Activated naive CD4-positive, alpha-beta T cell treated with anti-CD3 and anti-CD28 coated beads, Interleukin-2, amount 50 U/mL, for 16 hours (primary cell): ENCODE measurements around the gene HSPB9.

ENCODE experiments used
- DNase-seq: peaks from one replicate; pipeline ENCODE4 v3.0.0-alpha.2; 2020

The HSPB9 gene

DNA sequence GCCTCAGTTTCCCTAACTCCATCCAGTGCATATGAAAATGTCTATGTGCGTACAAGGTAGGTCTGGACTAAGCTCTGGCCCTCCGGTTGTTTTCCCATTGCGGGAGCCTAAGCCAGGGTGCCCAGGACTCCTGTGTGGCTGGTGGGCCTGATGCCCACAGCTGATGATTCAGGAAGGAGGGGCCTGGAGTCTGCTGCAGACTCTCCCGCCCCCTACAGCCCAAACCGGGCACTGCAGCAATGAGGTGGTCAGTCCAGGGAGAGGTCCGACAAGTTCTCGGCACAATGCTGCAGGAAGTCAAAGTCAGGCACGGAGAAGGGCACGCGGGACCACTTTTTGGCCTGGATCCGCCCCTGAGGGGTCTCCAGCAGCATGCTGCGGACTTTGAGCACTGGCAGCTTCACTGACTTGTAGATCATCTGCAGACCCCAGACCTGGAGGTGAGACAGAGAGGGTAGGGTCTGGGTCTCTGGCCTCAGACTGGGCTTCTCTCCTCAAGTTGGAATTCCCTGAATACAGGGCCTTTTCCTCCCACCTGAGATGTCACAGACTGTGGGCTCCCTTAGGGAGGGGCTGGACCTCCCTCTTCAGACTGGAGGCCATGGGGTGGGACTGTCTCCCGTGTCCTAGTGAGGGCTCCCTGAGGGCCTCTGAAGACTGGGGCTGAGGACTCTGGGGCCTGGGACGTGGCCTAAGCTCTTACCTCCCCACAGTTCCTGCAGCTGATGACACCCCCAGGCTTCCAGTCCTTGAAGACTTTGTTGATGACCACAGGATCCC lies 20.9 kb upstream of the HSPB9 start:
- peak; percentile 68 for DNase-seq

DNA sequence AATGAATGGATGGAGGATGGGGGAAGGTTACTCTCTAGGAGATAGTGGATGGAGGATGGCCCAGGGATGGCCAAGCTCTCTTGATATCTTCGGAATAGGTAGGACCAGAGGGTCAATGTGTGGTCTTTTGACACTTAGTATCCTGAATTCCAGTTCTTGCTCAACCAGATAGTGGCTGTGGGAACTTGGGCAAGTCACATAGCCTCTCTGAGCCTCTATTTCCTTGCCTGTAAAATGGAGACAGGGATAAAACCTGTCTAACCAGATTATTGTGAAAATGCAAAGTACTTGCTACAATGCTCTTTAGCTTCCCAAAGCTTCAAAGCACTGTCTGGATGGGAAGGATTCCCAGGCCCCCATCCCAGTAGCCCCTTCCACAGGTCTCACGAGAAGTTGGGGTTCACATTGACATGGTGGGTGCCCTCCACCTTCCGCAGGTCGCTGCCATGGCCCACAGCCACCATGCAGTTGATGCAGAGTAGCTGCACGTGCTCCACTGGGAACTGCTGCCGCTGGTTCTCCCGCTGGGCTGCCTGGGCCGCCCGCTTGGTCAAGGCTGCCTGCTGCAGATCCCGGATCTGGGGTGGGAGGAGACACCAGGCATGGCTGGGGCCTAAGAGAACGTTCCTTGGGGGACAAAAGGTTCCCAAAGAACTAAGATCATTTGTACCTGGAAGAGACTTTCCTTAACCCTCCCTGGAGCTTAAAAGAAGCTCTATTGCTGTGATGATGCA lies 19.2 kb upstream of the HSPB9 start:
- no peak for DNase-seq

DNA sequence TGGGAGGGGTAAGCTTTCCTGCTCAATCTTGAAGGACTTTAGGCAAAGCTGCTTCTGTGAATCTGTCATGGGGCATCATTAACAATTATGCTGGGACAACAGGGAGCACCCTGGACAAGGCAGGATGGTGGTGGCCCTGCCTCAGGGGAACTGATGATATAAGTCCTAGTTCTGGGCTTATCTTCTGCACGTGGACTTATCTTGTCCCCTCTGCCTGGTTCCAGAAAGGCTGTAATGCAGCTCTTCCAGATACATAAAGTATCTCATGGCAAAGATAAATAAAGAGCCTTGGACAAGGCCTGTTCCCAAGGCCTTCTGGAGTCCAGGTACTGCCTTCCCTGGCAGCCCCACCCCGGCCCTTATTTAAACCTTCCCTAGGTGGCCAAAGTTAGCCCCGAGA lies 18.3 kb upstream of the HSPB9 start:
- no peak for DNase-seq

DNA sequence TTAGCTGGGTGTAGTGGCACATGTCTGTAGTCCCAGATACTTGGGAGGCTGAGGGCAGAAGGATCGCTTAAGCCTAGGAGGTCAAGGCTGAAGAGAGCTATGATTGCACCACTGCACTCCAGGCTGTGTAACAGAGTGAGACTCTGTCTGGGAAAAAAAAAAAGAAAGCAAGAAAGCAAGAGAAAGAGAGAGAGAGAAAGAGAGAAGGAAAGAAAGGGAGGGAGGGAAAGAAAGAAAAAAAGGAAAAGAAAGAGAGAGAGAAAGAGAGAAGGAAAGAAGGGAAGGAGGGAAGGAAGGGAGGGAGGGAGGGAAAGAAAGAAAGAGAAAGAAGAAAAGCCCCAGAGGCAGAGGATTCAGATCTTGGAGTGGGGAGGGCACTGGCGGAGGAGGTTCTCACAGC lies 16.6 kb upstream of the HSPB9 start:
- DNase-seq: no peak

DNA sequence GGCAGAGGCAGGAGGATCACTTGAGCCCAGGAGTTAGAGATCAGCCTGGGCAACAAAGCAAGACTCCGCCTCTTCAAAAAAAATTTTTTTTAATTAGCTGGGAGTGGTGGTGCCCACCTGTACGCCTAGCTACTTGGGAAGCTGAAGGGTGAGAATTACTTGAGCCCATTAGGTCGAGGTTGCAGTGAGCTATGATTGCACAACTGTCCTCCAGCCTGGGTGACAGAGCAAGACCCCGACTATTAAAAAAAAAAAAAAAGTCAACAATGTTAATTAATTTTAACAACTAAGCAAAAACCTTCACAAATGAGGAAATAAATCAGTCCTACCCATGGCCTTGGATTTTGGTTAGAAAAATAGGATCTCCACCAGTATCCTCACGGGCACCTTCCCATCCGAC lies 15.5 kb upstream of the HSPB9 start:
- DNase-seq: no peak

DNA sequence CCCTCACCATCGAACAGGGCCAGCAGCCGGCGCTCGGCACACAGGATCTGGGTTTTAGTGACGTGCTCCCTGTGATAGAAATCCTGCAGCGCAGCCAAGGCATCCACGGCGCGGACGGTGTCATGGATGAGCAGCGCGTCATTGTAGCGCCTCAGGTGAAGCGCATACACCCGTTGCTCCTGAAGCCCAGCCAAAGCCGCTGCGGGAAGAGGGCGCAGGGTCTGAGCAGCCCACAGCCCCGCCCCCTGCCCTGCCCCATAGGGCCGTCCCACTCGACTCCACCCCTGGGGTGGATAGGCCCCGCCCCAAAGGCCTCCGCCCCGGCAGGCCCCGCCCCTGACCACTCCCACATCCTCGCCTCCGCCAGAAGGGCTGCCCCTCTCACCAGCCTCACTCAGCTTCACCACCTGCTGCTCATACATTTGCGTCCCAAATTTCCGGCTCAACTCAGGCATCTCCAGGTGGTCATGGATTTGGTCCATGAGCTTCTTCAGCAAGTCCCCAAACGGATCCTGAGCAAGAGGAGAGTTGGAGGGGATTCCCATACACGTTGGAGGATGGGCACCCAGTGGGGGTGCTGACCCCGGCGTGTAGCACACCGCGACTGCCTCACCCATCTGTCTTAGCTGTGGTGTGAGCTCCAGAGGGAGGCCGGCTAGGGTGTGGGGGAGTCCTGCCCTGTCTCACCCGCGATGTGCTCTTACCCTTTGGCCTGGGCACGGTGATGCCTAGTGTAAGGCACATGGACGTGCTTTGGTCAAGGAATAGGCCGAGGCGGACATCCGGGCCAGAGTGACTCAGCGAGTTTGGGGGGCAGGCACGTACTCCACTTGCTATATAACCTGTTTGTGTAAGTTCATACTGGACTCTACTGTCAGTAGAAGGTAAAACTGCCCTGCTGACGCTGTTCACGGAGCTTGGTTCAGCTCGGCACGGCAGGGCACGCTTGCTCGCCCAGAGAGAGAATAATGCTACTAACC lies 14.7 kb upstream of the HSPB9 start:
- DNase-seq: peak; percentile 90

DNA sequence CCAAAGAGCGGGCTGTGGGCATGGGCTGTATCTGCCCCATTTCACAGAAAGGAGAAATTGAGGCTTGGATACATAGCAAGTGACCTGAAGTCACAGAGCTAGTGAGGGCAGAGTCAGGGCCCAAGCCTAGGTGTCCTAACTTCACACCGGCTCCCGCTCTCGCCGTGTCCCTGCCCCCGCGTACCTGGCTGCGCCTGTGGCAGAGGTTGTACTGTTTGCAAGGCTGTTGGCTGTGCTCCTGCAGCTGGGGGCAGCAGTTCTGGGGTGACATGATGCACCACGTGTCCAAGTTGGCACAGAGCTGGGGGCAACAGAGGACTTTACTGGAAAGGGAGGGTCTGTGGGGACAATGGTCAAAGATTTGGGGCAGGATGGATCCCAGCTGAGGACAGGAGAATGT lies 13.5 kb upstream of the HSPB9 start:
- DNase-seq: no peak

DNA sequence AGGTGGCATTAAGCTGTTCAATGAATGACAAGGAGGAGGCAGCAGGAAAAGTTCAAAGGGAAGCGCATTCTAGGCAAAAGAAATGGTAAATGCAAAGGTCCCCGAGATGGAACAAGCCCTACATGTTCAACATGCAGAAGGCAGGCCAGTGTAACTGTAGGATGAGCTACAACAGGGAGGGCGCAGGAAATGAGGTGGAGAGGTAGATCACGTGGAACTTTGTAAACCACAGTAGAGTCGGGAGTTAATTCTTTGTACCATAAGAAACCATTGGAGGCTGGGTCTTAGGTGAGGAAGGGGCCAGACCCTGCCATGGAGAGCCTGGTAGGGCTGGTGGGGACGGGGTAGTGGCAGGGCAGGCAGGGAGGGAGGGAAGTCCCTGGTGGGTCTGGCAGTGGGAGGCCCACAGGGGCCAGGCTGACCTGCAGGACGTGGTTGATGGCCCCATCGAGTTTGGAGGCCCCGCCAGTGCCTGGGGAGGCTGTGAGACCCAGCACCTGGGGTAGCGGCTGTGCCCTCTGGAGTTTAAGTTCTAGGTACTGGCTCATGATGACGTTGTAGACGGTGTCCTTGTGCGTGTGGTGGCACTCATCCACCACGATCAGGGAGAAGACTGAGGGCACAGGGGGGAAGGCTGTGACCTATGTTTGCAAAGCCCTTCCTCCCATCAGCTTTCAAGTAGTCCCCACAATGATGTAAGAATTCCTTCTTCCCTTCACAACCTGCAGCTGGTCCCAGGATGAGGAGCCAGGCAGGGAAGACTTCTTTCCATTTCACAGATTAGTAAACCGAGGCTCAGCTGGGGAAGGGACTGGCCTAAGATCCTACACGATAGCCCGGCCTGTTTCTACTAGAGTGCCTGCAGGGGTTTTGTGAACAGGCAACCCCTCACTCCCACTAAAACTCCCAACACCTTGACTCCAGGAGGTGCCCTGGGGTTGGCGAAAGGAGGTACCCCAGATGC lies 12.0 kb upstream of the HSPB9 start:
- DNase-seq: no peak

DNA sequence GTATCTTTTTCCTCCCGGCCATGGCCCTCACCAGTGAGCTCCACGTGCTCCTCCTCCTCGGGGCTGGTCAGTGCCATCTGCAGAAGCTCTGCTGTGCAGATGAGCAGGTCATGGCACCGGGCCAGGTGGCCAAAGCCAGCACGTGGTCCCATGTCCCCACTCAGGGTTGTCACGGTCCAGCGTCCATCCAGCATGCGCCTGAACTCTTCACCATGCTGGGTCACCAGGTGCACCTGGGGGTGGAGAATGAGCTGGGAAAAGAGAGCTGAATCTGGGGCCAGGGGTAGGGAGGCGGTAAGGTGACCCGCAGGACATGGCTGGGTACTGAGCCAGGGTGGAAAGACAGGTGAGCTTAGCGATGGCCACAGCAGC lies 11.4 kb upstream of the HSPB9 start:
- DNase-seq: no peak

DNA sequence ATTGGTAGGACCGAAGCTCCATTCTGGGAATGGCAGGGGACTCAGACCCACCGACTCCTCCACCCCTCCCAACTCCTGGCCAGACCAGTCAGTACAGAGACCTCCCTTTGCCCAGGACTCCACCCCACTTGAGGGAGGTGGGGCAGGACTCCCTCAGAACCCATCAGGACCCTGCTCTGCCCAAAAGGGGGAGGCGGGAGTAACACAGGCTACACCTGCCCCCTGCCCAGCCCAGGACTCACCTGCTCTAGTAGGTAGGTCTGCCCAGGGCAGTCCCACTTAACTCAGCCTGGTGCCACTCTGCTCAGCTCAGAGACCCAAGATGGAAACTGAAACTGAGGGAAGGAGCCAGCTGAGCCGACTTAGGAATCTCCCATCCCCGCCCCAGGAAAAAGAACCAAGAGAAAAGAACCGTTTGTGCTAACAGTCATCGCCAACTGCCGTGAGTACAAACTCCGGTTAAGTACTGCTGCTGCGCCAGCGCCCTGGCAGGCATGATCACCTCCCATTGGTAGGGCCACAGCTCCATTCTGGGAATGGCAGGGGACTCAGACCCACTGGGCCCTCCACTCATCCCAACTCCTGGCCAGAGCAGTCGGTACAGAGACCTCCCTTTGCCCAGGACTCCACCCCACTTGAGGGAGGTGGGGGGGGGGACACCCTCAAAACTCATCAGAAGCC lies 10.6 kb upstream of the HSPB9 start:
- DNase-seq: peak; percentile 34

DNA sequence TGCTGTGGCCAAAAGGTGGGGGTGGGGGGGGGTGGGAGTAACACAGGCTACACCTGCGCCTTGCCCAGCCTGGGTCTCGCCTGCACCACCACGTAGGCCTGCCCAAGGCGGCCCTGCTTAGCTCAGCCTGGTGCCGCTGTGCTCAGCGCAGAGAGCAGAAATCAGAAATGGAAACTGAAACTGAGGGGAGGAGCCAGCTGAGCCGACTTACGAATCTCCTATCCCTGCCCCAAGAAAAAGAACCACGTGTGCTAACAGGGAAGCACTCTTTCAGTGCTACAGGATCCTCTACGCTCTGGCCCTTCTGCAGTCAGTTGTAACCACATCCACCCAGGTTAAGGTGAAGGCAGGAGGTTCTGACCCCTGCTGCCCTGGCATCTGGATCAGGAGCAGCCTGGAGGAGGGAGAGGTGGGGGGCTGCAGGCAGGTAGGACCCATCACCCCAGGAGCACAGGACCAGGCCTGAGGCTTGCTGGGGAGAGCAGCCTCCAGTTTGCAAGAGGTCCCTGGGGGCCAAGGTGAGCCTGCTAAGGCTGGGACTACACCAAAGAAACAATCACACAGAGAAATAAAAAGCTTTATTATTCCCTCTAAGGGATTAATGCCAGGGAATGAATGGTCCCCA lies 9.9 kb upstream of the HSPB9 start, which contains the start of gene DHX58:
TSS of gene DHX58 (minus strand) at position 163 of the 625 bp plus-strand sequence. CDS start 822 bp downstream, outside the sequence.
- DNase-seq: peak; percentile 79

DNA sequence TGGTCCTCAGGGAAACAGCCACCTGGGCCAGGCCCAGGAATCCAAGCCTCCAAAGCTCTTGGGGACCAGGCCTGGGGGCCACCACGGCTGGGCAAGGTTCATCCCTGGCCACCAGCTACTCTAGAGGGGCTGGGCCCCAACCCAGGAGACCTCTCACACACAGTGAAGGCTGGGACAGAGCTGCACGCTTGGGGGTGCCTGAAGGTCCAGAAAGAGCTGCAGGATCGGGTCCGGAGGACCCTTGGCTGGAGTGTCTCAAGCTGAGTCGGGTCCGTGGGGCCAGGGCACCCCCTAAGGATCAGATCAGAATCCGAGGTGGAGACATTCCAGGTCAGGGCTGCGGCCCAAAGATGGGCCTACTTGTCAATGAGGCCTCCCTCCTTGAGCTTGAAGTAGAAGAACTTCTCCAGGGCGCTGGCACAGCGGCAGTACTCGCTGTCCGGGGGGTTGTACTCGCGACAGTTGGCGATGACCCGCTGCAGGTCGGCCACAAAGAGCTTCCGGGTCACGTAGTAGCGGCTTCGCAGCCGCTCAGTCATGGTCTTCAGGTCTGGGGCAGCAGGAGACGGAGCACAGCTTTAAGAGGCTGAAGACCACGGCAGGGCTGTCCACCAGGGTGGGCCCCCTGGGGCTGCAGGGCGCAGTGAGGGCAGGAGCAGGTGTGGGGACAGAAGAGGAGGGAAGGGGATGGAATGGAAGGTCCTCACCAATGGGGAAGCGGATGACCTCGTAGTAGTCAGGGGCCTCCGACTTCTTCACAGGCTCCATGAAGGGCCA lies 9.1 kb upstream of the HSPB9 start:
- DNase-seq: no peak

DNA sequence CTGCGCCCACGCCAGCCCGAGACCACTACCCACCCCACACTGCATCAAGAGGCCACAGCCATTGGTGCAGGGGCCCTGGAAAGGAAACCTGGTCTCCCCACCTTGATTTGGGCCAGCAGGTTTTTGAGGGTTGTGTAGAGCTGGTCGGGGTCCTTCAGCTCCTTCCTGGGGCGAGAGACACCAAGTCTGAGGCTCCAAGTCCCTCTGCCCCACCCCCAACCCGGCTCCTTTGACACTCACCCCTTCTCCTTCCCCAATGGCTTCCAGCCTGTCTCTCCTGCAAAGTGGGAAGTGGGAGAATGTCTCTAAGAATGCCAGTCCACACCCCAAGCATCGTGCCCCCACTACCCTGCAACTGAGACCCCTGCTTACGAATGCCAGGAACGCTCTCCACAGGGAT lies 8.5 kb upstream of the HSPB9 start:
- no peak for DNase-seq

DNA sequence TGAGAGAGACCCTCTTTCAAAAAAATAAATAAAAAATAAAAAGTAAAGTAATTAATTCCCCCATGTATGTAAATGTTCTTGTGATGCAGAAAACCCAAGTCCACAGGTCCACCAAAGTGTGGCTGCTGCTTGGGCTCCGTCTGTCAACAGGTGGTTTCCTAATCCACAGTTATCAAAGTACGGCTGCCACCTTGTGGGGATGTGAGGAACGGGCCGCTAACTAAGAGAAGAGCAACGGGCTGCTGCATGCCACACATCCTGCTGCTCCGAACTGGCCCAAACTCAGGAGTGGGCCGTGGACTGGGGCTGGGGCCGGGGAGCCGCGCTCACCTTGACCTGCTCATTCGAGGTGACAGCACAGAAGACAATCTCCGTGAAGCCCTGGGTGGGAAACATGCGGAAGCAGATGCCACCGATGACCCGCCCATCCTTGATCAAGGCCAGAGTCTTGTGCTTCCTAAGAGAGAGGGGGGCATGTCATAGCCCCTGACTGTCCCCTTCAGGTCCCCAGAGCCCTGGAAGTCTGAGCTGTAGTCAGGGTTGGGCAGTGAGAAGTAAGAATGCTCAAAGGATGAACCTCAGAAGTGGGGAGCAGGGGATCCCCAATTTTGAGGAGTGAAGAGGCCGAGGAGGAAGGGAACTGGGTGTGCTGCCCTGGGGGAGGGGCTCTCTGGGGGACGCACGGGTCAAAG lies 5.8 kb upstream of the HSPB9 start:
- peak; percentile 84 for DNase-seq

DNA sequence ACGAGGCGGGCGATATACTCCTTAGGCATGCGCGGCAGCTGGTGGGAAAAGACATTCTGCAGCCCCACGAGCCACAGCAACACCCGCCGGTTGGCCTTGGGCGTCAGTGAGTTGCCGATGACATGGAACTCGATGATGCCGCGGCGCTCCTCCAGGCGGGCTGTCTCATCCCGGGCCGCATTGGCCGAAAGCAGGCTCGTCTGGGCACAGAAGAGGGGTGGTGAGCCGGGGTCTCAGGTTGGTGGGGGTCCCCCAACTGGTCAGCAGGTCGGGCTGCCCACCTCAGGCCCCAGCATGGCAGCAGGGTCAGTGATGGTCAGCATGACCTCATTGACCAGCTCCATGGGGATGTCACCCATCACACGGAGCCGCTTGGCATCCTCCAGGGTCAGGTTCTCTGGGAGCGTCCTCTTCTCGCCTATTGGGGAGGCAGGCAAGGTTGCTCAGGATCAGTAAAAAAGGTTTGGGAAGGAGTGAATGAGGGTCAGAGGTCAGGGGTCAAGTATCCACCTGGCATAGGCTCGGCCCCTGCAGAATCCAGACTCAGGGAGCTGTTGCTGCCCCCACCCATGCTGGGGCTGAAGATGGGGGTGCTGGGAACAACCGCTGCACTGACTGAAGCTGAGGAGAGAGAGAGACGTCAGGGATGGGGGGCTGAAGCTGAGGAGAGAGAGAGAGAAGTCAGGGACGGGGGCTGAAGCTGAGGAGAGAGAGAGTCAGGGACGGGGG lies 5.0 kb upstream of the HSPB9 start:
- DNase-seq: no peak

DNA sequence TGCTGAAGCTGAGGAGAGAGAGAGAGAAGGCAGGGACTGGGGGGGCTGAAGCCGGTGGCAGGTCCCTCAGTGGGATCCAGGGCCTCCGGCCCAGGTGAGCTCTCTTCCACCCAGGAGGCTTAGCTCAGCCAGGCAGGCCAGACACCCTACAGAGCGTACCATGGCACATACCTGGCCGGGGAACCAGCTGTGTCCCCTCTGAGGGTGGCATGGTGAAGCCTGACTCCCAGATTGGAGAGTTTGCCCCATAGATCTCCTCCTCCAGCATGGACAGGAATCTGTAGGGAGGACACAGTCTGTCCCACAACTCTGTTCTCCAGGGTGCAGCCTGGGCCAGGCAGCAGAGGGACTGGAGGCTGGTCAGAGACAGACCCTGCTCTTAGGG lies 4.5 kb upstream of the HSPB9 start:
- DNase-seq: no peak

DNA sequence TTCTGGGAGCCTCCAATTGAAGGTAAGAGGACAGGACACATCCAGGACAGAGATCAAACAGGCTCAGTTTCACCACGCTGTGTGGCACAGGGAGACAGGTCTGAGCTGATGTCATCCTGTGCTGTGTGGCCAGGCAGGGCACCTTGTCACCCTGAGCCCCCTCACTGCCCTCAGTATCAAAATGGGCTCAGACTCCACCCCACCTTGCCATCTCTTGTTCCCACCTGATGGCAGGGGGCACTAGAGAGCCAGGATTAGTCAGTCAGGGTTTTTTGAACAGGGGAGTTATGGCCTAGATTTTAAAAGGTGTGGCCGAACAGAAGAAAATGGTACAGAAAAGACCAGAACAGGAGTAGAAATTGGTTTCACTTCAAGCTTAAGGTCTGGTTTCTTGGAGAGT lies 4.1 kb upstream of the HSPB9 start:
- peak; percentile 59 for DNase-seq

DNA sequence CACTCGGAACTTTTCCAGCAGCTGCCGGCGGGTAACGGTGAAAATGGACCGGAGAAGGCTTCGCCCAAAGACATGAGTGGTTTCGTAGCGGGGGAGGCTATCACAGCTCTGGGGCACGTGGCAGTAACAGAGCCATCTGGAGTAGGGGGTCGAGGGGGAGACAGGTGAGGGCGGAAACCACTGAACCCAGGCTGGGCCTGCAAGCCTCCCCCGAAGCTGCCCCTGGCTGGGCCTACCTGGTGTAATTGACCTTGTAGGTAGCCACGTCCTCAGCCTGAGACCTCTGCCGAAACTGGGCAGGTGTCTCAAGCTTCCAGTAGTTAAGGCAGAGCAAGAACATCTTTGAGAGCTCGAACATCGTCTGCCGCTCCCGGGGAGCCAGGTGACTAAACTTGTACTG lies 3.3 kb upstream of the HSPB9 start:
- DNase-seq: no peak
